ENCODE data around the gene OR4F6.

The OR4F6 gene

DNA sequence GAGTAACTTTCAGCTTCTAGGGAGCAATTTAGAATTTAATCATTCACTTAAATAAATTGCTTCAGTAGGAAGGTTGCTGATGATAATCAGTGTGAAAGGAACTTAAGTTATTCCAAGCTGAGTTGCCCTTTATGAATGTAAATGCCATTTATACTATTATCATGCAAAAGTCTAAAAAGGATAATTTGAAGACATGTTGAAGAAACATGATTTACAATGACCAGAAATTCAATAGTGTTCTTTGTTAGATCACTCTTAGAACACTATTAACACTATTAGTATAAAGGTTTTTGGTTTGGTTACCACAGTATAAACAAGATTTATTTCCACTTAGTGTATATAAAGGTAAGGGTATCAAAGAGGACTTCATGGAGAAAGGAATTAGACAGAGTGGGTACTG, 1.6 kb downstream of the OR4F6 start:
- no peak for DNase-seq

DNA sequence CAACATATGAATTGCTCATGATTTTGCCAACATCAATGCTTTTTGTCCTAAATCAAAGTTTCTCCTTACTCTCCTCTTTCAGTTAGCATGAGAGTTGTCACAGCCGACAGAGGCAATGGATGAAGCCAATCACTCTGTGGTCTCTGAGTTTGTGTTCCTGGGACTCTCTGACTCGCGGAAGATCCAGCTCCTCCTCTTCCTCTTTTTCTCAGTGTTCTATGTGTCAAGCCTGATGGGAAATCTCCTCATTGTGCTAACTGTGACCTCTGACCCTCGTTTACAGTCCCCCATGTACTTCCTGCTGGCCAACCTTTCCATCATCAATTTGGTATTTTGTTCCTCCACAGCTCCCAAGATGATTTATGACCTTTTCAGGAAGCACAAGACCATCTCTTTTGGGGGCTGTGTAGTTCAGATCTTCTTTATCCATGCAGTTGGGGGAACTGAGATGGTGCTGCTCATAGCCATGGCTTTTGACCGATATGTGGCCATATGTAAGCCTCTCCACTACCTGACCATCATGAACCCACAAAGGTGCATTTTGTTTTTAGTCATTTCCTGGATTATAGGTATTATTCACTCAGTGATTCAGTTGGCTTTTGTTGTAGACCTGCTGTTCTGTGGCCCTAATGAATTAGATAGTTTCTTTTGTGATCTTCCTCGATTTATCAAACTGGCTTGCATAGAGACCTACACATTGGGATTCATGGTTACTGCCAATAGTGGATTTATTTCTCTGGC, 2.5 kb downstream of the OR4F6 start:
- no peak for DNase-seq

- DNase-seq = peak; percentile 22
Measured at GRCh38 chr15:101807345-101807945, 4.1 kb downstream of the OR4F6 start.

DNA sequence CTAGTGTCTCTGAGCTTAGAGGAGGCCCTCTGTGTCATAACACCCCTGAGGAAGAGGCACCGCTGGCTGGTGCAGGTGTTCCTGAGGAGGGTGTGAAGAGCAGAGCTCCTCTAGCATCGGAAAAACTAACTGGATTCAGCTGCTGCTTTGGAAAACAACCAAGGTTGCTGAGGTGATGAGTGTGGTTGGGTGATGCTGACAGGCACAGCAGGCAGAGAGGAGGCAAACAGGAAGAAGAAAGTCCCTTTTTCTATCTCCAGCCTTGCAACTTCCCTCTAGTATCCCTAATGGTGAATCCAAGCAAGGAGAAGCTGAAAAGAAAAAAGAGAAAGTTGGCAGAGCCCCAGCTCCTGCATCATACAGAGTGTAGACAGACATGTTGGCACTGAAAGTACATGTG, 4.9 kb downstream of the OR4F6 start:
- DNase-seq = peak; percentile 19

GRCh38 chr15:101810456-101810855, 7.1 kb downstream of the OR4F6 start:
- no peak for DNase-seq

GRCh38 chr15:101810876-101811275, 7.6 kb downstream of the OR4F6 start:
- no peak for DNase-seq

DNA sequence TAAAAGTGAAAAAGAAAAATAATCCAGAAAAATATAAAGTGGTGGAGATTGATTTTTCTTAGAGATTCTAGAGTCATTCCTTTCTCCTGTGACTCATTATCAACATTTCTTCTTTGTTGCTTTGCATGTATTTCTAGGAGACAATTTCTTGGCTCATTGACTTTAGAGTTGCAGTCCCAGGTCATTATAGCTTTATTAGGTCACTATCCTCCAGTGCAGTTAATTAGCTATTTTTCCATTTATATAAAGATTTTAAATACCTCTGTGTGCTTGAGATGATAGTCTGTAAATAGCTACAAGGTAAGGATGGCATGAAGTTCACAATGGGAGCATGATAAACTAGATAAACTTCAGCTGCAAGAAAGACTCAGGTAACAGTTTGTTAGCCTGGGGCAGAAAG, 8.6 kb downstream of the OR4F6 start, which contains the start of gene OR4F15:
OR4F15 (plus strand) TSS at position 301 of the 400 bp plus-strand sequence. CDS start 5,985 bp downstream, outside the sequence.
- DNase-seq = no peak

GRCh38 chr15:101813803-101814534, 10.7 kb downstream of the OR4F6 start:
- peak; percentile 13 for DNase-seq

DNA sequence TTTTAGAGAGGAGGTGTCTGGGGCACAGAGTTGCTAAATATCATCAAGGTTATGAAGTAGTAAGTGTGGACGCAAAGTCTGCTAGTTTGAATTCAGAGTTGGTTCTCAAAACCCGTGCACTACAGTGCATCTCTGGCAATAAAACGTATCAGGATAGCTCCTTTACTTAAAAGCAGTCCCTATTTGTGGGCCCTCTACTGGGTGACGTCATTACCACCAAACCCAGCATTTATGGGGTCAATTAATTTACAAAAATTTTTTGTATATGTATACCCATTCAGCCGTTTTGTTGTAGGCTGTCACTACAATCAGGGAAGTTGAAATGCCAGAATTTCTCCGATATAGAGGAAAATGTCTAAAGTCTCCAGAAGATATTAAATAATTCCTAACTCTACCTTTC, 17.5 kb downstream of the OR4F6 start:
- DNase-seq = no peak

- DNase-seq = peak; percentile 41
Measured at GRCh38 chr15:101827257-101827656, 23.9 kb downstream of the OR4F6 start.

- no peak for DNase-seq
Measured at GRCh38 chr15:101828774-101829173, 25.5 kb downstream of the OR4F6 start.

- no peak for DNase-seq
Measured at GRCh38 chr15:101841656-101842055, 38.3 kb downstream of the OR4F6 start.

DNA sequence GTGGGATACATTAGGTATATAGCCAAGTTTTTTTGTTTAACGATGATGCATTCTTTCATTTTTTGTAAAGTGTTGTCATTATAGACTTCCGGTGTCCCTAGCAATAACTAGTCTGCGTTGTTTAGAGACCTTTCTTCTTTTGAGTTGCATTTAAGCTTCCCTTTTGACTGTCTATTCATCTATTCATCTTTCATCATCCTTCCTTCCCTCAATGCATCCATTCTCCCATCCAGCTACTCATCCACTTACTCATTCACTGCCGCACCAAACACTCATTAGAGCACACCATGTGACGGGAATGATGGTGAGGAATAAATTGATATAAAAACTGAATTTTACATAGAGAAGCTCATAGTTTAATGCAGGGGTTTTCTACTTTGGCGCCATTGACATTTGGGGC, 41.6 kb downstream of the OR4F6 start:
- no peak for DNase-seq

GRCh38 chr15:101852356-101852755, 49.0 kb downstream of the OR4F6 start:
- no peak for DNase-seq
